ENCODE measurements around the gene OPCML.

OPCML gene

DNA sequence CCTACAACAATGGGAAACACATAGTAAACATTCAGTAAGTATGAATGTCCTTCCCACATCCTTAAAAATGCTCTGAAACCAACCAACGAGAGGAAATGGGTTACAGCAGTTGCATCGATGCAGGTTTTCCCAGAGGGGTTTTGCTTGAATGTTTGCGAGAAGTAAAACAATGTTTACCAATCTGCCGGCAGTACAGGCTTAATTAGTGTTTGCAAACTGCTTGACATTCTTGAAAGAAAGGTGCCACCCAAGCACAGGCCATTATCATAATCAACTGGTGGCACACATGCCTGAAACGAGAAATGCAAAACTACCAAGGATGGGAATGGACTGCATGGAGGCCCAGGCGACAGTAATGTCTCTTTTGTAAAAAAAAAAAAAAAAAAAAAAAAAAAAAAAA is 27.1 kb upstream of the OPCML start:
- Histone ChIP-seq H3K4me2 (ENCODE audit: low read depth, low read length) (no peak overlapping the region), H3K79me2 (ENCODE audit: low read length) (no peaks in the 10 kb centered on the region), H2AFZ (ENCODE audit: low read length) (no peak overlapping the region), H3K27me3 (replicated peaks; ENCODE audit: insufficient read depth, low read length) (no peaks in the 10 kb centered on the region), H3K9me2 (replicated peaks; ENCODE audit: insufficient read depth, low read length) (no peaks in the 10 kb centered on the region), H4K20me1 (ENCODE audit: insufficient read depth, low read length) (no peaks in the 10 kb centered on the region), H3K36me3 (replicated peaks; ENCODE audit: insufficient read depth, low read length) (no peaks in the 10 kb centered on the region), H3K27ac (ENCODE audit: low read length) (no peak overlapping the region), H3F3A (ENCODE audit: insufficient read depth, low read length) (no peaks in the 10 kb centered on the region), H3K4me3 (ENCODE audit: low read length) (no peak overlapping the region), H3K9ac (ENCODE audit: low read length) (no peak overlapping the region), H3K9me3 (replicated peaks; ENCODE audit: insufficient read depth, low read length) (no peaks in the 10 kb centered on the region), H3K4me1 (ENCODE audit: low read length) (no peaks in the 10 kb centered on the region)
- TF ChIP-seq EZH2 (optimal IDR thresholded peaks at IDR 0.05; ENCODE audit: low read depth, low read length) = no peak
- TF ChIP-seq, protein P1, sequence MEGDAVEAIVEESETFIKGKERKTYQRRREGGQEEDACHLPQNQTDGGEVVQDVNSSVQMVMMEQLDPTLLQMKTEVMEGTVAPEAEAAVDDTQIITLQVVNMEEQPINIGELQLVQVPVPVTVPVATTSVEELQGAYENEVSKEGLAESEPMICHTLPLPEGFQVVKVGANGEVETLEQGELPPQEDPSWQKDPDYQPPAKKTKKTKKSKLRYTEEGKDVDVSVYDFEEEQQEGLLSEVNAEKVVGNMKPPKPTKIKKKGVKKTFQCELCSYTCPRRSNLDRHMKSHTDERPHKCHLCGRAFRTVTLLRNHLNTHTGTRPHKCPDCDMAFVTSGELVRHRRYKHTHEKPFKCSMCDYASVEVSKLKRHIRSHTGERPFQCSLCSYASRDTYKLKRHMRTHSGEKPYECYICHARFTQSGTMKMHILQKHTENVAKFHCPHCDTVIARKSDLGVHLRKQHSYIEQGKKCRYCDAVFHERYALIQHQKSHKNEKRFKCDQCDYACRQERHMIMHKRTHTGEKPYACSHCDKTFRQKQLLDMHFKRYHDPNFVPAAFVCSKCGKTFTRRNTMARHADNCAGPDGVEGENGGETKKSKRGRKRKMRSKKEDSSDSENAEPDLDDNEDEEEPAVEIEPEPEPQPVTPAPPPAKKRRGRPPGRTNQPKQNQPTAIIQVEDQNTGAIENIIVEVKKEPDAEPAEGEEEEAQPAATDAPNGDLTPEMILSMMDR (IDR thresholded peaks at IDR 0.05; ENCODE audit: low read length) = no peak
- no peak for TF ChIP-seq EZH2phosphoT487 (IDR thresholded peaks at IDR 0.05; ENCODE audit: low read length)
- DNase-seq = no peak

DNA sequence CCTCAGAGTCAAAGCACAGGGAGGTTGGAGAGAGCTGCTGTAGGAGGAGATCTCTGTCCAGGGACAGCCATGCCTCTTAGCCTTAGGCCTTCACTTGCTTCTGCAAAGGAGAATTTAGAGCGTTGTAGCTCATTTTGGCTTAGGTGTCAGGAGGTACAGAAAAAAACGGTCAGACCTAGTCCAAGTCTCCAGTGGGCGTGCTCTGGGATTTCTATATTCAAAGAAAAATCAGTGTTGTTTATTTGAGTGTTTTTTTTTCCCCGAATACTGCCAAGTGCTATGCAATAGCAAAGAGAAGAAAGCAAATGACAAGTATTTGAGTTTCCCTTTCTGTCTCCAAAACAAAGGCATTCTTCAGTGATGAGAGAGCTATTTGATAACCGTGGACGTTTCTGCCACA is 22.7 kb upstream of the OPCML start:
- no peaks in the 10 kb centered on the region for H3K79me2 ChIP-seq (ENCODE audit: low read length)
- H3K4me3 ChIP-seq (ENCODE audit: low read length) = no peak overlapping the region
- no peaks in the 10 kb centered on the region for H3K9me3 ChIP-seq (replicated peaks; ENCODE audit: insufficient read depth, low read length)
- H4K20me1 ChIP-seq (ENCODE audit: insufficient read depth, low read length) = no peaks in the 10 kb centered on the region
- H3K4me1 ChIP-seq (ENCODE audit: low read length) = no peaks in the 10 kb centered on the region
- TF ChIP-seq EZH2 (optimal IDR thresholded peaks at IDR 0.05; ENCODE audit: low read depth, low read length) = no peak
- TF ChIP-seq EZH2phosphoT487 (IDR thresholded peaks at IDR 0.05; ENCODE audit: low read length) = no peak
- TF ChIP-seq, protein P1 (IDR thresholded peaks at IDR 0.05; ENCODE audit: low read length) = no peak
- H3K4me2 ChIP-seq (ENCODE audit: low read depth, low read length) = no peak overlapping the region
- no peak overlapping the region for H2AFZ ChIP-seq (ENCODE audit: low read length)
- no peaks in the 10 kb centered on the region for H3K9me2 ChIP-seq (replicated peaks; ENCODE audit: insufficient read depth, low read length)
- no peaks in the 10 kb centered on the region for H3F3A ChIP-seq (ENCODE audit: insufficient read depth, low read length)
- H3K36me3 ChIP-seq (replicated peaks; ENCODE audit: insufficient read depth, low read length) = no peaks in the 10 kb centered on the region
- H3K27ac ChIP-seq (ENCODE audit: low read length) = no peak overlapping the region
- no peak for DNase-seq
- H3K27me3 ChIP-seq (replicated peaks; ENCODE audit: insufficient read depth, low read length) = no peaks in the 10 kb centered on the region
- H3K9ac ChIP-seq (ENCODE audit: low read length) = no peak overlapping the region

DNA sequence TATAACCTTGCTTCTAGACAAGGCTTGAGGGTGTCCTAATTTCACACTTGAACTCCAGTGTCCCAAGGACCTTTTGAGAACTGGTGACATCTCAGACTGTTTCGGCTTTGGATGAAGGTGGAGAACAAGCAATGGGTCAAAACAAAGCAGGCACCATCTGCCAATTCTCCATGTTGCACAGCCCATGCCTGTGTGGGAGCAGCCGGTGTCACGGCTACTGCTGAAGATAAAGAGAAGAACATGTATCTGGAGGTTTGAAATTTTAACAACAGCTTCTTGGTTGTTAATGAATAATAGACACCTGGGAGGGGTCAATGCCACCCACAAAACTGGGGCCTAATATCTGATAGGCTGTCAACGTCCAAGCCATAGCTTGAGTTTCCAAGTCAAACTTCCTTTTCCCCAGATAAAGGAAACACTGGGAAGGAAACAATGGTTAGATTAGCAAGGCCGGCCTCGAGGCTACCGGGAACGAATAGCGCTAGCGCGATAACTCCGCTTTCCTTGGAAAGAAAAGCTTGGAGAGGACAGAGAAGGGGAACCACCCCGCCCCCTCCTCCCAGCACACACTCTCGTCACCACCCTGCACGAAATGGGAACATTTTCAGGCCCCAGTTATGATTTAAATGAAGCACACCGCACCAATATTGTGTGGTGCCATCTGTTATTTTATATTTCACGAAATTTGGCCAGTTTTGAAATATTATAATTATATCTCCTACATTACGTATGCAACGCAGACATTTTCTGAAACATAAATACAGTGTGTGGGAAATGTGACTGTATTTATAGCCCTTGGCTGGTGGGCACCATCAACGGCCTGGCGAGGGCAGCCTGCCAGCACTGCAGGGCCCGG is 21.8 kb upstream of the OPCML start:
- Histone ChIP-seq H3K79me2 (ENCODE audit: low read length) (no peaks in the 10 kb centered on the region), H3K9me2 (replicated peaks; ENCODE audit: insufficient read depth, low read length) (no peaks in the 10 kb centered on the region), H3K4me3 (ENCODE audit: low read length) (no peak overlapping the region), H3K27ac (ENCODE audit: low read length) (no peak overlapping the region), H2AFZ (ENCODE audit: low read length) (no peak overlapping the region), H3K9ac (ENCODE audit: low read length) (no peak overlapping the region), H3K4me2 (ENCODE audit: low read depth, low read length) (no peak overlapping the region), H4K20me1 (ENCODE audit: insufficient read depth, low read length) (no peaks in the 10 kb centered on the region), H3K9me3 (replicated peaks; ENCODE audit: insufficient read depth, low read length) (no peaks in the 10 kb centered on the region), H3K36me3 (replicated peaks; ENCODE audit: insufficient read depth, low read length) (no peaks in the 10 kb centered on the region), H3K4me1 (ENCODE audit: low read length) (no peaks in the 10 kb centered on the region), H3F3A (ENCODE audit: insufficient read depth, low read length) (no peaks in the 10 kb centered on the region), H3K27me3 (replicated peaks; ENCODE audit: insufficient read depth, low read length) (no peaks in the 10 kb centered on the region)
- TF ChIP-seq EZH2phosphoT487 (IDR thresholded peaks at IDR 0.05; ENCODE audit: low read length) (no peak), EZH2 (optimal IDR thresholded peaks at IDR 0.05; ENCODE audit: low read depth, low read length) (no peak)
- TF ChIP-seq, protein P1 (IDR thresholded peaks at IDR 0.05; ENCODE audit: low read length) = no peak
- DNase-seq = no peak
